ENCODE results near the gene KRT31. TPM values are rescaled to one million over a fixed set of nuclear protein-coding genes. Genes with fewer than 3 reads are reported as not detected.
"Not testable (repeated sequence)": the region's sequence is repeated elsewhere in the genome, so short reads cannot be mapped to it uniquely, and the experiment has no call there.

Gene KRT31
- total RNA-seq, 5 donors from 2014 or later (not counting 1 experiment from before 2014, with no cell fraction given): not detected

DNA sequence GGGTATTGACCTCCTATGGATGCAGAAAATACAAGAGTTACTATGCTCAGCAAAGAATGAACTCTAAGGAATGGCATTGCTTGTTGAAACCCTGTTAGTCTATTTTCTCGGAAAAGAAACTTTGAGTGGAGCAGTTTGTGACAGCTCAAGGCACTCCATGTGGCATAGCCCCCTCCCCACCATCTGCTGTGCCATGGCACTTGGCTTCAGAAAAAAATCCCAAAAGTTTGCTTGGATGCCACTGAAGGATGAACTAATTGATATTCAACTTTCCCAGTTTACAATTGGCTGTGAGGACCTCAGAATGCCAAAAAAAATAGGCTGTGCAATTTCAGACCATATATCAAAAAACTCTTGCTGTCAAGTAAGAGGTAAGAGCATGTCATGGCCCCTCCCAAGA, 1.8 kb downstream of the KRT31 start:
- H3K27ac Mint-ChIP-seq: no peak overlapping the region
- peaks cover 5 to 8% of the 10 kb centered on the region in 2 donors for H3K27me3 Mint-ChIP-seq
- H3K4me1 ChIP-seq (ENCODE audit: control insufficient read depth in 1 of 2, extremely low read depth in 1 of 2, insufficient read depth in 2 of 2, low read length in 2 of 2): no peaks in the 10 kb centered on the region
- ChIA-PET CTCF (no interaction called here), POLR2A (interaction anchor here in 1 of 2 donors (0.6 kb wide), 1 partner anchor 358 kb away, joined by 6 read pairs; no protein-coding TSS in a partner anchor)
- DNase-seq: no peak
- H3K27me3 ChIP-seq (replicated peaks in 1 of 2; ENCODE audit: control insufficient read depth in 2 of 2, extremely low read depth in 1 of 2, insufficient read depth in 2 of 2, low read length in 1 of 2): peaks cover 0 to 4% of the 10 kb centered on the region in 2 experiments
- H3K4me3 Mint-ChIP-seq: no peak overlapping the region
- no peak for ATAC-seq (replicated peaks in 1 of 4)
- no peaks in the 10 kb centered on the region for H3K9me3 Mint-ChIP-seq
- H3K9me3 ChIP-seq: no peaks in the 10 kb centered on the region
- no peaks in the 10 kb centered on the region for H3K36me3 ChIP-seq (ENCODE audit: control insufficient read depth in 2 of 2, extremely low read depth in 1 of 2, insufficient read depth in 1 of 2, low read length in 1 of 2)
- H3K36me3 Mint-ChIP-seq: no peaks in the 10 kb centered on the region
- peaks cover 0 to 10% (median 1%) of the 10 kb centered on the region in 3 donors for H3K4me1 Mint-ChIP-seq
- no peak overlapping the region for H3K4me3 ChIP-seq (ENCODE audit: control insufficient read depth in 1 of 2, extremely low read depth in 1 of 2, low read length in 1 of 2)
- WGBS (ENCODE audit: insufficient coverage): no CpG with 5 or more reads among the region's 1 CpG
- no peak overlapping the region for H3K27ac ChIP-seq (ENCODE audit: low read length)

GRCh38 chr17:41395044-41395443, 2.4 kb downstream of the KRT31 start:
- whole genome bisulfite sequencing (ENCODE audit: insufficient coverage): 92% methylated on average over 2 of the region's 12 CpGs
- H3K4me3 ChIP-seq (ENCODE audit: control insufficient read depth in 1 of 2, extremely low read depth in 1 of 2, low read length in 1 of 2); H3K36me3 ChIP-seq (ENCODE audit: control insufficient read depth in 2 of 2, extremely low read depth in 1 of 2, insufficient read depth in 1 of 2, low read length in 1 of 2); DNase-seq; ATAC-seq (replicated peaks in 1 of 4); H3K36me3 Mint-ChIP-seq; H3K27ac ChIP-seq (ENCODE audit: low read length); H3K9me3 Mint-ChIP-seq; H3K9me3 ChIP-seq; H3K27ac Mint-ChIP-seq; H3K27me3 ChIP-seq (replicated peaks in 1 of 2; ENCODE audit: control insufficient read depth in 2 of 2, extremely low read depth in 1 of 2, insufficient read depth in 2 of 2, low read length in 1 of 2); POLR2A ChIA-PET; H3K4me3 Mint-ChIP-seq; CTCF ChIA-PET; H3K4me1 ChIP-seq (ENCODE audit: control insufficient read depth in 1 of 2, extremely low read depth in 1 of 2, insufficient read depth in 2 of 2, low read length in 2 of 2); H3K4me1 Mint-ChIP-seq: not testable (repeated sequence)
- H3K27me3 Mint-ChIP-seq: peaks cover 5 to 11% of the 10 kb centered on the region in 2 donors

DNA sequence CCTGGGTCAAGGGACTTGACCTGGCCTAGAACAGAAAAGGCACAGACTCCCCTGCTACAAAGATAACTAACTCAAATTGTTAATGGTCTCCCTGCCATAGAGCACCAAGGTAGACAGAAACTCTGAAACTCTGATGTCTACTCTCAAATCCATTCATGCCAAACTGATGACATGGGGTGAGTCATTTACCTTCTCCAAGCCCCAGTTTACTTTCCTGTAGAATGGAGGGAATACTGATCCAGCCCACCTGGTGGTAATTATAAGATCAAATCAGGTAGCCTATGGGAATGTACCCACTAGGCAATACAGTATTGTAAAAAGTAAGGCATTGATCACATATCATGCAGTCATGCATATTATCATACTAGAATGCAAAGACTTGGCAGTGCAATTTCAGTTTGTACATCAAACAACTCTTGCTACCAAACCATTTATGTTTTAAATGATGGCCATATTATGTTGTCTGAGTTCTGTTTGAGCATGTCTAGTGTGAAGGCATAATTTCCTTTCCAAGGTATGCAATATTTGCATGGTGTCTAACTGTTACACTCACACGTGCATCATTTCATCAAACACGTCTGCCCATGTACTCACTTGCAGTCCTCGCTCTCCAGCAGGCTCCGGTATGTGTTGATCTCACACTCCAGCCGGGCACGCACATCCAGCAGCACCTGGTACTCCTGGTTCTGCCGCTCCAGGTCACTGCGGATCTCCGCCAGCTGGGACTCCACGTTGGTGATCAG, 3.0 kb downstream of the KRT31 start:
- no peaks in the 10 kb centered on the region for H3K9me3 ChIP-seq
- H3K27ac ChIP-seq (ENCODE audit: low read length): no peak overlapping the region
- ChIA-PET POLR2A (no interaction called here), CTCF (no interaction called here)
- no peak overlapping the region for H3K4me3 Mint-ChIP-seq
- H3K4me3 ChIP-seq (ENCODE audit: control insufficient read depth in 1 of 2, extremely low read depth in 1 of 2, low read length in 1 of 2): no peak overlapping the region
- no peaks in the 10 kb centered on the region for H3K36me3 Mint-ChIP-seq
- peaks cover 5 to 11% of the 10 kb centered on the region in 2 donors for H3K27me3 Mint-ChIP-seq
- ATAC-seq (replicated peaks in 1 of 4): no peak
- H3K36me3 ChIP-seq (ENCODE audit: control insufficient read depth in 2 of 2, extremely low read depth in 1 of 2, insufficient read depth in 1 of 2, low read length in 1 of 2): no peaks in the 10 kb centered on the region
- no peaks in the 10 kb centered on the region for H3K4me1 ChIP-seq (ENCODE audit: control insufficient read depth in 1 of 2, extremely low read depth in 1 of 2, insufficient read depth in 2 of 2, low read length in 2 of 2)
- peaks cover 0 to 2% of the 10 kb centered on the region in 2 experiments for H3K27me3 ChIP-seq (replicated peaks in 1 of 2; ENCODE audit: control insufficient read depth in 2 of 2, extremely low read depth in 1 of 2, insufficient read depth in 2 of 2, low read length in 1 of 2)
- peaks cover 0 to 6% (median 1%) of the 10 kb centered on the region in 3 donors for H3K4me1 Mint-ChIP-seq
- no peak overlapping the region for H3K27ac Mint-ChIP-seq
- WGBS (ENCODE audit: insufficient coverage): 96% methylated on average over 10 of the region's 10 CpGs
- DNase-seq: no peak
- no peaks in the 10 kb centered on the region for H3K9me3 Mint-ChIP-seq

GRCh38 chr17:41393826-41394225, 3.6 kb downstream of the KRT31 start:
- H3K27ac ChIP-seq (ENCODE audit: low read length): no peak overlapping the region
- no peak overlapping the region for H3K4me3 Mint-ChIP-seq
- ATAC-seq (replicated peaks in 1 of 4) (no peak), DNase-seq (no peak)
- ChIA-PET CTCF (no interaction called here), POLR2A (no interaction called here)
- H3K27ac Mint-ChIP-seq: no peak overlapping the region
- no peaks in the 10 kb centered on the region for H3K9me3 Mint-ChIP-seq
- no peaks in the 10 kb centered on the region for H3K36me3 ChIP-seq (ENCODE audit: control insufficient read depth in 2 of 2, extremely low read depth in 1 of 2, insufficient read depth in 1 of 2, low read length in 1 of 2)
- no peaks in the 10 kb centered on the region for H3K9me3 ChIP-seq
- no peak overlapping the region for H3K4me3 ChIP-seq (ENCODE audit: control insufficient read depth in 1 of 2, extremely low read depth in 1 of 2, low read length in 1 of 2)
- peaks cover 0 to 3% (median 1%) of the 10 kb centered on the region in 3 donors for H3K4me1 Mint-ChIP-seq
- H3K4me1 ChIP-seq (ENCODE audit: control insufficient read depth in 1 of 2, extremely low read depth in 1 of 2, insufficient read depth in 2 of 2, low read length in 2 of 2): no peaks in the 10 kb centered on the region
- H3K27me3 Mint-ChIP-seq: peaks cover 5 to 11% of the 10 kb centered on the region in 2 donors
- no peaks in the 10 kb centered on the region for H3K27me3 ChIP-seq (replicated peaks in 1 of 2; ENCODE audit: control insufficient read depth in 2 of 2, extremely low read depth in 1 of 2, insufficient read depth in 2 of 2, low read length in 1 of 2)
- WGBS (ENCODE audit: insufficient coverage): 82% methylated on average over 5 of the region's 10 CpGs
- H3K36me3 Mint-ChIP-seq: no peaks in the 10 kb centered on the region

DNA sequence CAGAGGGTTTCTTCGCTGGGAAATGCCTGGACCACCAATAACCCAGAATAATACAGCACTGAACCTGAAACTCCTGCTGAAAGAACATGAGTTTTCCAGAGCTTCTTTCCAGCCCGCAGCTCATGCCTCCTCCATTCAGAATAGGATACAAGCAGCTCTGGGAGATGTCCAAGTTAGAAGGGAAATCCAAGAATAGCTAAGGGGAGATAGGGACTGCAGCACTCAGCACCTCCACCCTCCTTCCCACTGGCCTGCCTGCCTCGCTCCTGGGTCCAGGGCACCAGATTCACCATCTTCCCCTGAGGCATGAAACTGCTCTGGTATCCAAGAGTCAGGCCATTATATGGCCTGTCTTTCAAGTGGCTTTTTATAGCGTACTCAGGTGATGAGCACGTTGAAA, 4.1 kb downstream of the KRT31 start:
- Mint-ChIP-seq H3K27ac (no peak overlapping the region), H3K4me3 (no peak overlapping the region), H3K4me1 (peaks cover 0 to 3% (median 1%) of the 10 kb centered on the region in 3 donors), H3K36me3 (no peaks in the 10 kb centered on the region), H3K27me3 (peaks cover 5 to 11% of the 10 kb centered on the region in 2 donors), H3K9me3 (no peaks in the 10 kb centered on the region)
- H3K27ac ChIP-seq (ENCODE audit: low read length): no peak overlapping the region
- ChIA-PET POLR2A (no interaction called here), CTCF (no interaction called here)
- no peak for ATAC-seq (replicated peaks in 1 of 4)
- no peaks in the 10 kb centered on the region for H3K4me1 ChIP-seq (ENCODE audit: control insufficient read depth in 1 of 2, extremely low read depth in 1 of 2, insufficient read depth in 2 of 2, low read length in 2 of 2)
- no peaks in the 10 kb centered on the region for H3K27me3 ChIP-seq (replicated peaks in 1 of 2; ENCODE audit: control insufficient read depth in 2 of 2, extremely low read depth in 1 of 2, insufficient read depth in 2 of 2, low read length in 1 of 2)
- DNase-seq: no peak
- no peaks in the 10 kb centered on the region for H3K36me3 ChIP-seq (ENCODE audit: control insufficient read depth in 2 of 2, extremely low read depth in 1 of 2, insufficient read depth in 1 of 2, low read length in 1 of 2)
- H3K4me3 ChIP-seq (ENCODE audit: control insufficient read depth in 1 of 2, extremely low read depth in 1 of 2, low read length in 1 of 2): no peak overlapping the region
- H3K9me3 ChIP-seq: no peaks in the 10 kb centered on the region
- 71% methylated on average over 3 of the region's 5 CpGs for WGBS (ENCODE audit: insufficient coverage)

- no peak overlapping the region for H3K4me3 Mint-ChIP-seq
- H3K27me3 ChIP-seq (replicated peaks in 1 of 2; ENCODE audit: control insufficient read depth in 2 of 2, extremely low read depth in 1 of 2, insufficient read depth in 2 of 2, low read length in 1 of 2): no peaks in the 10 kb centered on the region
- H3K36me3 ChIP-seq (ENCODE audit: control insufficient read depth in 2 of 2, extremely low read depth in 1 of 2, insufficient read depth in 1 of 2, low read length in 1 of 2): no peaks in the 10 kb centered on the region
- H3K4me3 ChIP-seq (ENCODE audit: control insufficient read depth in 1 of 2, extremely low read depth in 1 of 2, low read length in 1 of 2): no peak overlapping the region
- ChIA-PET POLR2A (no interaction called here), CTCF (no interaction called here)
- DNase-seq (no peak), ATAC-seq (replicated peaks in 1 of 4) (no peak)
- no peaks in the 10 kb centered on the region for H3K36me3 Mint-ChIP-seq
- no peaks in the 10 kb centered on the region for H3K9me3 ChIP-seq
- no peak overlapping the region for H3K27ac Mint-ChIP-seq
- no peaks in the 10 kb centered on the region for H3K4me1 ChIP-seq (ENCODE audit: control insufficient read depth in 1 of 2, extremely low read depth in 1 of 2, insufficient read depth in 2 of 2, low read length in 2 of 2)
- no CpG with 5 or more reads among the region's 1 CpG for WGBS (ENCODE audit: insufficient coverage)
- H3K27me3 Mint-ChIP-seq: peaks cover 5 to 9% of the 10 kb centered on the region in 2 donors
- H3K27ac ChIP-seq (ENCODE audit: low read length): no peak overlapping the region
- peaks cover 0 to 3% (median 1%) of the 10 kb centered on the region in 3 donors for H3K4me1 Mint-ChIP-seq
- peaks cover 0 to 5% (median 2%) of the 10 kb centered on the region in 3 donors for H3K9me3 Mint-ChIP-seq
Measured at GRCh38 chr17:41392278-41392677, 5.1 kb downstream of the KRT31 start.

Data from T-cell (primary cell).